CD4-positive, alpha-beta T cell treated with Interleukin-4 for 4 hours (primary cell): Measurements from ENCODE around the gene LARP1B.
"Not testable (repeated sequence)": the region's sequence is repeated elsewhere in the genome, so short reads cannot be mapped to it uniquely, and the experiment has no call there.

ENCODE experiments used
- DNase-seq: peaks from one replicate; pipeline ENCODE4 v3.0.0-alpha.2; 2020

LARP1B gene

DNA sequence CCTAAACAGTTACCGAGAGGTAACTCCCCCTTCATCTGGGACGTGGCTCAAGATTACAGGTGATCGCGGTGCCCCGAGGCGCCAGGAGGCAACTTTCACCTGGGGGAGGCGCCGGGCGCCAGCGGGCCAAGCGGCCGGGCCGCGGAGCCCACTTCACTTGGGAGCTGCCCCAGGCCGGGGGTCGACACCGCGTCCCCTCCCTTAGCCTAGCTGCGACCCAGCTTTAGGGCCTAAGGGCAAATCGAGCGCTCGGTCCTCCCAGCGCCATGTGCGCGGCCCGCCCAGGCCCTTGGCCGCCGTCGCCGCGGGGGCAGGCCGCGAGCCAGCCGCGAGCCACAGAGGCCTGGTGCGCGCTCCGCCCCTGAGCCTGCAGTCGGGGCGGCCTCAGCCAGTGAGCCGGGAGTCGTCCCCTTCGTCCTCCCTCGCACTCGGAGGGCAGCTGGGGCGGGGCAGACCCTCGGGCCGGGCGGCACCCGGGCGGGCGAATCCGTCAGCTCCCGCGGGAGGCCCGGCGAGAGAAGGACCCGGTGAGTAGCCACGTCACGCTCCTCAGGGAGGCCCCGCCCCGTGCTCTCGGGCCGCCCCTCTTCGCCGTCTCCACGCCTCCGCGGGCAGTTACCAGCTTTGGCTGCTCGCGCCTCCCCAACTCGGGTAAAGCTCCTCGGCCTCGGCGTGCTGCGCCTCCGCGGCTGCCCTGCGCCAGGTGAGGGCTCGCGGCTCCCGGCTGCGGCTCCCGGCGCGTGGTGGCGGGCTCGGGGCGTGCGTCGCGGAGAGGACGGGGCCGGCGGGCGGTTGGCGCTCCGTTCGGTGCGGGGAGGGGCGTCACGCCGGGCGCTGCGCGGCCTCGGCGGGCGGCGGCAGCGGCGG lies at the start of gene LARP1B:
Gene LARP1B, plus strand, starts transcription at position 614 of the 867 bp plus-strand sequence. CDS start 13,640 bp downstream, outside the sequence.
- peak; percentile 93 for DNase-seq

DNA sequence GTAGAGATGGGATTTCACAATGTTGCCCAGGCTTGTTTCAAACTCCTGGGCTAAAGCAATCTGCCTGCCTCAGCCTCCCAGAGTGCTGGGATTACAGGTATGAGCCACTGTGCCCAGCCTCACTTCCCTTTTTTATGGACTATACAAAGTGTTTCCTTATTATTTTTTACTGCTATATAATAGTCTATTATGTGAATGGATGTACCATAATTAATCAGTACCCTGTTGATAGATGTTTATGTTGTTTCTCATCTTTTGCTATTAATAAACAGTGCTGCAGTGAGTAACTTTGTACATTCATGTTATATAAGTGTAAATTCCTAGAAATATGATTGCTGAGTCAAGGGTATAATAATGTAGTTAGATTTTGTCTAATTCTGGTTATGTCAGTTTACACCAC lies 35.8 kb upstream of the LARP1B start:
- no peak for DNase-seq

- no peak for DNase-seq
These were observed 31.2 kb upstream of the LARP1B start for GRCh38 chr4:128029907-128030306.

DNA sequence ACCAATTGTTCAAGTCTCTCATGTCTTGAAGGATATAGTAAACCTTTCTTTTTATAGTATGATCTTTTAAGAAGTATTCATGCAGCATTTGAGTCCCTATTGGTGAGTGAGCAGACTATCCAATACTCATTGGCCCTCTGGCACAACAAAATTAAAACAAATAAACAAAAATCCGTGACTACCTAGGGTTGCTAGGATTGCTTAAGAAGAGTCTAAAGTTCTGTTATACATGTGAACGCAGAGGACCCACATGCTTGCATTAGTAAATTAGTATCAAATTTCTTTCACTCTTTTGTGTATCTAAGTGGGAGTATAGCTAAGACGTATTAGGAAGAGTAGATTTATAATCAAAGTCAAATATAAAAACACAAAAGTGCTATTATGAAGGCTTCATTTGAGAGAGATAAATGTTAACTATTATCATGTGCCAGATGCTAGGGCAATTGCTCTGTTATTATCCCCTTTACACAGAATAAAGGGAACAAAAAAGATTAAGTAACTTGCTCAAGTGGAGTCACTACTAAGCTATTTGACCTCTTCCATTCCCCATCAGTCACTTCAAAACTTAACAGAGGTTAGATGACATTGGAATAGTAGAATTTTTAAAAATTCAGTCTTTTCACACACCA lies 29.2 kb upstream of the LARP1B start:
- no peak for DNase-seq

DNA sequence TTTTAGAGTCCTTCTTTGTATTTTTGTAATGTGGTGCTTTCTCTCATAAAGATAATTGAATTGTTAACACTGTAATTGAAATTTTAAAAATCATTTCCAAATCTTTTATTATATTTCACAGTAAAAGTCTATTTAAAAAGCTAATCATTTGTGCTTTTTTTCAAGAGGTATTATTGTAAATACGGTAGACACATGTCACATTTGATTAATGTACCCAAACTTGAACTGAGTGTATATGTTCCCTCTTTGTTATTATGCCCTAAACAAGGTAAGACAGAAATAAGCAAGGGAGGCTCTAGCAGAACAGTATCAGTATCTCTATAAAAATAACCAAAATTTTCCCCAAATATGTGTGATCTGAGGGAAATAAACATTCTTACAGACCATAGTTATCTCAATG lies 21.5 kb upstream of the LARP1B start:
- no peak for DNase-seq

GRCh38 chr4:128047019-128047418 lies 14.1 kb upstream of the LARP1B start:
- not testable (repeated sequence) for DNase-seq

GRCh38 chr4:128047514-128047913 lies 13.6 kb upstream of the LARP1B start:
- not testable (repeated sequence) for DNase-seq

GRCh38 chr4:128051229-128051628 lies 9.9 kb upstream of the LARP1B start:
- not testable (repeated sequence) for DNase-seq

DNA sequence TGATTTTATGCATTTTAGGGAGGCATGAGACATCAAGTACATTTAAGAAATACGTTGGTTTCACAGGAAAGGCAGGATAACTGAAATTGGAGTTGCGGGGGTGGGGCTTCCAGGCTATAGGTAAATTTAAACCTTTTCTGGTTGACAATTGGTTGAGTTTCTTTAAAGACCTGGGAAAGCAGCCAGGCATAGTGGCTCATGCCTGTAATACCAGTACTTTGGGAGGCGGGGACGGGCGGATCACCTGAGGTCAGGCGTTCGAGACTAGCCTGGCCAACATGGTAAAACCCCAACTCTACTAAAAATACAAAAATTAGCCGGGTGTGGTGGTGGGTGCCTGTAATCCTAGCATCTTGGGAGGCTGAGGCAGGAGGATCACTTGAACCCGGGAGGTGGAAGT lies 6.2 kb upstream of the LARP1B start:
- DNase-seq: not testable (repeated sequence)

DNA sequence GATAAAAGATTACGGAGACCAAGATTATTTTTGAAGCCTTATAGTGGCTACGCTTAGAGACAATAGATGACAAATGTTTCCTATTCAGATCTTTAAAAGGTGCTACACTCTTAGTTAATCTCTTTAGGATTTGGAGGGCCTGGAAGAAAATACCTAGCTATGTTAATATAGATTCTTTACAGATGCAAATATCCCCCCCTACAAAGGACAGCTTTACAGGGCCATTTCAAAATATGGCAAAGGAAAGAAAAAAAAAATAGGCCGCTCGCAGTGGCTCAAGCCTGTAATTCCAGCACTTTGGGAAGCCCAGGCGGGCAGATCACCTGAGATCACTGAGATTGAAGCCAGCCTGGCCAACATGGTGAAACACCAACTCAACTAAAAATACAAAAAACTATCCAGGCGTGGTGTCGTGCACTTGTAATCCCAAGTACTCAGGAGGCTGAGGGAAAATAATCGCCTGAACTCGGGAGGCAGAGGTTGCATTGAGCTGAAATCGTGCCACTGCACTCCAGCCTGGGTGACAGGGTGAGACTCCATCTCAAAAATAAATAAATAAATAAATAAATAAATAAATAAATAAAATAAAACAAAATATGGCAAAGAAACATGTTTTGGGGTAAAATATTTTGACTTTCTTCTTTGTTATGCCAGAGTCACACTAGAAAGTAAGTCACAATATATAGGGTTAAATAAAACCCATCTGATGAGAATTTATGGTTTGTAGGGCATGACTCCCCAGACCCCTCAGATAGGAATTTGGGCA lies 5.5 kb upstream of the LARP1B start:
- DNase-seq: not testable (repeated sequence)

DNA sequence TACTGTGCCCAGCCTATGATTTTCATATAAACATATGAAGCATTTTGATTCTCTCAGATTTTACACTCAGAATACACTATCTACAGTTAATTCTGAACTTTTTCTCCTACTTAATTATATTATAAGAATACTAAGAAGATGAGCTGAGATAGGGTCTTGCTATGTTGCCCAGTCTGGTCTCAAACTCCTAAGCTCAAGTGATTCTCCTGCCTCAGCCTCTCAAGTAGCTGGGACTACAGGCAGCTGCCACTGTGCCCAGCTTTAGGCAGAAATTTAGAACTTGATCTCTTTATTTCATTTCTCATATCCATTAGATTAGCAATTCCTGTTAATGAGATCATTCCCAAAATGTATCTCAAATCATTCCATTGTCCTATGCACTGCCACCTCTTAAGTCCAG lies 4.7 kb upstream of the LARP1B start:
- DNase-seq: no peak

GRCh38 chr4:128060121-128060698 lies 902 bp upstream of the LARP1B start:
- DNase-seq: no peak

- peak; percentile 47 for DNase-seq
These were observed 739 bp downstream of the LARP1B start for GRCh38 chr4:128061566-128062536.

GRCh38 chr4:128066453-128066820 lies 5.3 kb downstream of the LARP1B start:
- DNase-seq: not testable (repeated sequence)

- DNase-seq: peak; percentile 5
These were observed 7.8 kb downstream of the LARP1B start for GRCh38 chr4:128068918-128069317.

GRCh38 chr4:128076464-128076863 lies 15.4 kb downstream of the LARP1B start:
- no peak for DNase-seq

GRCh38 chr4:128095293-128095692 lies 34.2 kb downstream of the LARP1B start:
- not testable (repeated sequence) for DNase-seq

GRCh38 chr4:128107766-128108165 lies 46.7 kb downstream of the LARP1B start:
- no peak for DNase-seq

DNA sequence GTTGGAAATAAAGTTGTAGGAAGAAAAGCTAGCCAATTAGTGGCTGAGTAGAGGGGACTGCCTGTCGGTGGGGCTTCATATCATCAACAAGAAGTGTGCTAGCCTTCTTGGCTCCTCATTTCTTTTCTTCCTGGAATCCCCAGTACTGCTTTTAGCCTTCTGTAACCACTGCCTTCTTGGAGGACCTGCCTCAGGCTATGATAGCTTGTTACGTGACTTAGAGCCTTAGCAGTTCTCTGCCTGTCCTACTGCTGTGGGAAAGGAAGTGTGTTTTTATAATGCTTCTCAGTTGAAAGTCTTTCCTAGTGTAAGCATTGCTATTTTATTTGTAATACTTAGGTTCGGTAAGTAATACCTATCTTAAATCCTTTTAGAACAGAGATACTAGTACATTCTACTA lies 61.9 kb downstream of the LARP1B start:
- no peak for DNase-seq

GRCh38 chr4:128130621-128131020 lies 69.5 kb downstream of the LARP1B start:
- no peak for DNase-seq

DNA sequence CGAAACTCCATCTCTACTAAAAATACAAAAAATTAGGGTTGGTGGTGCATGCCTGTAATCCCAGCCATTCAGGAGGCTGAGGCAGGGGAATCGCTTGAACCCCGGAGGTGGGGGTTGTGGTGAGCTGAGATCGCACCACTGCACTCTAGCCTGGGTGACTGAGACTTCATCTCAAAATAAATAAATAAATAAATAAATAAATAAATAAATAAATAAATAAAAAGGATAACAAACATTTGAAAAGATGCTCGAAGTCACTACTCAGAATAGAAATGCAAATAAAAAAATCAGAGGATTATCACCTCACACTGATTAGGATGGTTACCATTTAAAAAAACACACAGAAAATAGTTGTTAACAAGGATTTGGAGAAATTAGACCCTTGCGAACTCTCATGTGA lies 73.8 kb downstream of the LARP1B start:
- DNase-seq: no peak

GRCh38 chr4:128135391-128135790 lies 74.3 kb downstream of the LARP1B start:
- DNase-seq: no peak
